ENCODE measurements around the gene HOXA10. TPM values are rescaled to one million over a fixed set of nuclear protein-coding genes. Genes with fewer than 3 reads are reported as not detected.

Gene HOXA10
- polyA plus RNA-seq, 10 donors, result 0.20 to 38.2 (median 9.7) TPM; not detected in 1

GRCh38 chr7:27181795-27182275 is 7.7 kb upstream of the HOXA10 start:
- peak in 1 of 3 donors; percentile 32 for DNase-seq

DNA sequence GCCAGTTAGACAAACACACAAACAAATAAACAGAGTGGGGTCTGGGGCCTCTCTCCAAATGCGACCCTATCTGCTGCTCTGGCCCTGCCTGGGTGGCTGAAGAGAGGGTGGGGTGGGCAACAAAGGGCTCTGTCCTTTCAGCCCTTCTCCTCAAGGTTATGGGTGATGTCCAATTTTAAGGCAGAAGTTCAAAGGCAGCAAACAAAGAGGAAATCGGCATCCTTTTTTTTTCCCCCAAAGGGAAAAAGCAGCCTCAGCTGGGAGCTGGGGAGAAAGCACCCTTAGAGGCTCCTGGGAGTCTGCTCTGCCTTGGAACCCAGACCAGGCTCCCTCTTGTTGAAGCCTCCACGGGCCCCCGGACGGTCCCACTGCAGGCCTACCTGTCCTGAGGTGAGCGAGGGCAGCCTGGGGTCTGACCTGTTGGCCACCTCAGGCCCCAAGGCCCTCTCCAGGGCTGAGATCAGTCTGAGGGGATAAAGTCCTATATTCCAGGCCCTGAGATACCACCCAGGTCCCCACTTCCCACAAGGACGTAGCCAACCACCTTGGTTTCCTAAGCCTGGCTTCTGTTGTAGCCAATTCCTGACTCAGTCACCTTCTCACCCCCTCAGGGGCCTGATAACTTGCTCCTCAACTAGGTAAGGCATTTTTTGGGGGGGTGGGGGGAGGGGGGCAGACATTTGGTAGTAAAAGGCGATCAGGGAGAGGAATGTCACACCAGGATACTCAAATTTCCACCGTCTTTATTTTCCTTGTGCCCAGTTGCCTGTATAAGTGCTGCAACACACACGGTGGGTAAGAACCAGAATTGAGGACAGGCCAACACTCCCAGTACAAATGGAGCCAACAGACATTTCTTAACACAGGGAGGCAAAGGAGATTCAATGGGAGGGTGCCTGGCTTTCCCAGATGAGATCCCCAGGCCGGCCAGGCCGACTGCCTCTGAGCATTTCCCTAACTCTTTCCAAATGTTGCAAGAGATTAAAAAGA is 6.6 kb upstream of the HOXA10 start:
- peak in 1 of 3 donors; percentile 36 for DNase-seq

DNA sequence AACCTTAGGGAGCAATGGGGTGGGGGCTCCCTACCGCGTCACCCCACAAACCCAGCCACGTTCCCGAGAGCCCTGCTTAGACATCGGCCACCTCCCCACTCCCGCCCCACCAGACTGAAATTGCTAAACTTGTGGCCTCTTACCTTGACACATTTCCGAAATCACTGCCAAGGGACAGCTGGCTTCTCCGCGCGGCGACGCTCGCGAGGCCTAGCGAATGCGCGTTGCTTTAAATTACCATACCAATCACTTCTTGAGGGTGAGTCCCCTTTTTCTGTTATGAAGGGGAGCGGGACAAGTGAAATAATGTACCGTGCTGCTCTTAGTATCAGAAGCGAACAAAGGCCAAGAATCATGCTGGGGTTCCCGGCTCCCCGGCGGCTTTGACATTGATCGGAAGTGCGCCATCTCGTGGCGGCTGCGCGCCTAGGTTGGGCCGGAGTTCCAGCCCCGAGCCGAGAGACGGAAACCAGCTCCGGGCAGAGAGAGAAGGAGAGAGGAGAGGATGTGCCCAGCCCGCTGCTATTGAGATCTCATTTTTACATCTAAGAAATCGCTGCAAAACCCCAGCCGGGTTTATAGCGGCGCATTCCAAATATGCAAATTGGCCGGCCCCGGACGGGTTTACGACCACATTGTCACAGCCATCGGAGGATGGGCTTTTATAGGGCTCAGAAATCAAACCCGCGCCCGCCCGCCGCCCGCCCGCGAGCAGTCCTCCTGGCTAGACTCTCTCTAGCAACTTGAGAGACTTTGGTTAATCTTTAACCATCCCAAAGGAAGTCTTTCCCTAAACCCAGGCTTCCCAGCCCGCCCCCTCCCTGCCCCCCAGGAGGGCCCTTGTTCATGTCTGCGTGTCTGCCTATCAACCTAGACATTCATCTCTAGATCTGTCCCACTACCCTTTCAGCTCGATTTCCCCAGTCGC is 5.6 kb upstream of the HOXA10 start:
- peak in 2 of 3 donors; percentile 87 to 96 for DNase-seq

DNA sequence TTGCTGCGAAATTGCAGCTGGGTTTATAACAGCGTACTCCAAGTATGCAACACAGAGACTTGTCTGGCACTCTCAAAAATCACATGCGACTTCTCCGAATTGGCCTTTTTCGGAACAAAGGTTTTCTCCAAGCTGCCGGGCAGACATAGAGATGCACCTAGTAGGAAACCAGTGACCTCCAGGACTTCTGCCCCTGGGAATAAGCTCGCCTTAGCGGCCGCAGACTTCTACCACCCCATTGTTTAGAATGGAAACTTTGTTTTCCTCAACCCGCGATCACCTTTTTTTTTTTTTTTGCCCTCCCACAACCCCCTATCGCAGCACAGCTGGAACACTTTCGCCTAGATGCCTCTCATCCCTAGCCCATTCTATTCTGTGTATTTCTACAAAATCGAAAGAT is 4.9 kb upstream of the HOXA10 start:
- DNase-seq, result no peak

DNA sequence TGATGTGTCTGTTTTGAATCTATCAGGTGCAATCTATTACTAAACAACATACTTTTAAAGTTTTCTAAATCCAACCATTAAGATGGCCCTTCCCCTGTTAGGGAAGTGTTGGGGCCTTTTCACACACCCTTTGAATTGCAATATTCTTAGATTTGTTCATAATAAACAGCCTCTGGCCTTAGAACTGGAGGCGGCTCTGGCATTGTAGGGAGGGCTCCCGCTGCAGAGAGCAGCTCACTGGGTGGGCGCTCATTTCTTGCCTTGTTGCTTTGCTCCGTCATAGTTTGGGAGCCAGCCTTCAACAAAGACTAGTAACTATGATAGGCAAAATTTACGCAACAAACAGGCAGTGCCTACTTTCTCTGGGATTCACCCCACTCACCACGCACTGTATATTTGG is 4.2 kb upstream of the HOXA10 start:
- peak in 1 of 3 donors; percentile 72 for DNase-seq

DNA sequence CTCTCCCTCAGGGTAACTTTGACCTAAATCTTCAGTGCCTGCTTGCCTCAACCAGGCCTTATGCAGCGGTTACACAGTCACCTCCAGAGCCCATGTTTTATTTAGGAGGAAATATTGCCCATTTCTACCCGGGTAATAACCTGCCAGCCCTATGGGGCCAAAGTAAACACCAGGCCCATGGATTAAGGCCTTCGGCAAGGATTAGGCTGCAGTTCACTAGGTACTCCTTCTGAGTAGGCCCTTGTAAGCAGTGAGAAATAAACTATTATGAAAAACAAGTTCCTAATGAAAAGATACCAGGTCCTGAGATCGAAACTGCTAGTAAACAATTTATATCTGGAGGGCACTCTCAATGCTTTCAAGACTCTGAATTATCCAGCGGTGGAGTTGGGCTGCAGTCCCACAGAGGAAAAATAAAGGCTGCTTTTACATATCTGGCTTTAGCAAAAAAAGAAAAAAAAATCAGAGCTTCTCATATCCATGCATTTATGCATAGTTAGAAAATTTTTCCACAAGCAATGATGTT is 3.7 kb upstream of the HOXA10 start:
- no peak for DNase-seq

DNA sequence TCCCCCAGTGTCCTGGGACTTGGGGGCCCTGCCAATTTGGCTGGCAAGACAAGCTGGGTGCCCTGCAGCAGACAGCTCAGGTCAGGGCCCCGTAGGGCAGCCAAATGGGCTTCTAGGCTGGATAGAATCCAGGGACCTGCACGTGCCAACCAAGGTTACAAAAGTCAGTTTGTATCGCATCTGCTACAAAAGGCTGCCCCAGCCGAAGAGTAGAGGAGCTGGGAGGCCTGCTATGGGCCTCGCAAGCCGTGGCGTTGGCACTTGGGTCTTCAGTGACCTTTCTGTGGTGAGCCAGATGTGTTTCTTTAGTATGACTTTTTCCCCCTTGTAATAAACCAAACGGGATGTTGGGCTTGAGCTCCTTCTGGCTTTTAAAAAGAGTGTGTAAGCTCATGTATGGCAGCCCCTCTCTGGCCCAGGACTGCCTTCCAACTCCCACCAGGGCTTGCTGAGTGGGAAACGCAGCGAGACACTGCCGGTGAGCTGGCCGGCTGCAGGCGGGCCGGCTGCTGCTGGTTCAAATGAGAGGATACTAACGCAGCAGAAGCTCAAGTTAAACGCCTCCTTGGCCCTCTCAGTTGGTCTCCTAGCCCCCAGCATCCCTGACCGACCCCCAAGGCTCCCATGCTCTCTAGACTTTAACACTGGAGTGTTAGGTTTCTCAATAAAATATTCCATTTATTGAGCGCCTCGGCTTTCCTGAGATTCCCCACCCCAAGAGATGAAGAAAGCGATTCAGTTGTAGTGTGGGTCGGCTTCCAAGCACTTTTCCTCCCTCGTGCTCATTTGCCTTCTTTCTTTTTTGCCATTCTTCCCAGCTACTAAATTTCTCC is 3.1 kb upstream of the HOXA10 start:
- DNase-seq, result peak in 1 of 3 donors; percentile 76

- DNase-seq, result no peak
Observed at GRCh38 chr7:27176524-27176845, 2.4 kb upstream of the HOXA10 start.

GRCh38 chr7:27175626-27176523 is 1.8 kb upstream of the HOXA10 start:
- DNase-seq, result peak in 1 of 3 donors; percentile 81

DNA sequence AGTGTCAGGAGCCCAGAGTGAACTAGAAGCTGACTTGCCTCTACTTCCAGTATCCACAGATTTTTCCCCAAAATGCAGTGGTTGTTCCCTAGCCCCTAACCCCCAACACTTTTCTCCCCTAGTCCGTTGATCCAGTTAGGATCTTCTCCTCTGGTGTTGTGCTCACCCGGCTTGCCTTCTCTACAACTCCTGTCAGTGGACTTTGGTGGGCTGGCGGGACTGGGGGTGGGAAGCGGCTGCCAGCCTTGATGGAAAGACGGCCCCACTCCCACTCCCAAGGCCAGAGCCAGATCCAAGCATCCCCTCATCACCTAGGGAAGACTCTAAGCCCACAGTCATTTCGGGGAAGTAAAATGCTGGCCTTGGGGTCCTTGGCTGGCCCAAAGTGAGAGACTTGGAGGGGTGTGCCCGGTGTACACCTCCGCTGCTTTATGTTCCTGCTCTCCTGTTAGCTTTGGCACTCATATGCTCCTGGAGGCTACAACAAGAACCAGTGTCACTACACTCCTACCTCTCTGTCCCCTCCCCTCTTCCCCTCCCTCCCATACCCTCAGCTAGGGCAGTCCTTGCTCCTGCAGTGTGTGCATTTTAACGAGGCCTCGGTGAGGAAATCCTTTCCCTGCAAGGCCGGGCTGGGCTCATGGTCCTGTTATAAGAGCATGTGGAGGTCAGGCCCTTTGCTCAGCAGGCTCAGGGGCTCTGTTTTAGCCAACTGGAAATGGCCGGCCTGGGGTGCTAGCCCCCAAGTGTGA is 930 bp upstream of the HOXA10 start:
- DNase-seq, result peak in 1 of 3 donors; percentile 80

DNA sequence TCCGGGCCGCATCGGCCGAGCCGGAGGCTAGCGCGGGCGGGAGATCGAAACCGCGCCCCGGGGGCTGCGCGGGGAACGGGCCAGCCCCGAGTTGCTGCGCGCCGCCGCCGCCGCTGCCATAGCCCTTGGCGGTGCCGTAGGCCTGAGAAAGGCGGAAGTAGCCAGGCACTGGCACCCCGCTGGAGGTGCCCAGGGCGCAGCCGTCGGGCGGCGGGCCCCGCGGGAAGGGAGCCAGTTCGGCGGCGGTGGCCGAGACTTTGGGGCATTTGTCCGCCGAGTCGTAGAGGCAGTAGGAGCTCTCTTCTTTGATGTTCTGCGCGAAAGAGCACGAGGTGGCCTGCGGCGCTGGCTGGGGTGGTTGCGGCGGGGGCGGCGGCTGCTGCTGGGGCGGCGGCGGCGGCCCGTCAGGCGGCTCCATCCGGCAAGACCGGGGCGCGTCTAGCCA is 587 bp downstream of the HOXA10 start:
- DNase-seq, result no peak

DNA sequence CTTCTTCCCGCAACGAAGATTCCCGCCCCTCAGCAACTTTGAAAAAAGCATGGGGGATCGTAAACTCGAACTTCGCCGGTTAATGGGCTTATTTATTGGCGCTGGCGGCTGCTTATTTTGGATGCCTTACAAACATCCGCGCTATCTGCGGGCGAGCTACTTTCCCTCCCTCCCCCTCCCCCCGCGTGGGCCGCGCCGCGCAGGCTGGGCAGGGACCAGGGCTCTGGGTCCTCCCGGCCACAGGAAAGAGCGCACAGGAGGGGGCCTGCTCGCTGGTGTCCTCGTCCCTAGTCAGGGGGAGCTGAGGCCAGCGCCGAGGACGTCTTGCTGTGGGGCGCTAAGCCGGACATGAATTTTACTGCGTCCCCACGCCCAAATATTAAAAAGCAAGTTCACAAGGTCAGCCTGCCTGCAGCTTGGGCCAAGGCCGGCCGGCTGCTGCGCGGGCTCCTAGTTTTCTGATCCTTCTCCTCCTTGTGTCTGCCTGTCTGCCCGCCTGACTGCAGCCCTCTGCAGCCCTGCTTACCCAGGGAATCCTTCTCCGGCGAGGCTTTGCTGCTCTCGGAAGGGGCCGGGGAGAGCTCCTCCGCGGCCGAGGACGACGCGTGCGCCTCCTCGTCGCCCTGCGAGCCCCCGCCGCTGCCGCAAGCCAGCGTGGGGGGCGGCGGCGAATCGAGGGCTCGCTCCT is 1.2 kb downstream of the HOXA10 start:
- peak in 1 of 3 donors; percentile 93 for DNase-seq

GRCh38 chr7:27172315-27172774 is 1.8 kb downstream of the HOXA10 start:
- DNase-seq, result peak in 1 of 3 donors; percentile 79

DNA sequence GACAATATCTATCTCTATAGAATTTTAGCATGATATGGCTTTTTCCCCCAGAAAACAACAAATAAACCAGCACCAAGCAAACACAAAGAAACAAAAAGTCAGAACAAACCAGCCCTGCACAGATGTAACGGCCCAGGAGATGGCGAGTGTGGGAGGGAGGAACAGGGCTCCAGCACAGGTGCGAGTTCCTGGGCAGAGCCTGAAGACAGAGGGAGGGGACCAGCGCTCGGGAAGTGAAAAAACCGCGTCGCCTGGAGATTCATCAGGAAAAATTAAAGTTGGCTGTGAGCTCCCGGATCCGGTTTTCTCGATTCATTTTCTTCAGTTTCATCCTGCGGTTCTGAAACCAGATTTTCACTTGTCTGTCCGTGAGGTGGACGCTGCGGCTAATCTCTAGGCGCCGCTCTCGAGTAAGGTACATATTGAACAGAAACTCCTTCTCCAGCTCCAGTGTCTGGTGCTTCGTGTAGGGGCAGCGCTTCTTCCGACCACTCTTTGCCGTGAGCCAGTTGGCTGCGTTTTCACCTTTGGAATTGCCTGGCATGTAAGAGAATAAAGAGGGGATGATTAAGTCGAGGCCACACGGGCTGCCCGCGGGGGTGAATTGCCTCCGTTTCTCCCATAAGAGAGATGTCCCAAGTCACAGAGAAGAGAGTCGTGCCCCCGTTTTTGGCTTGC is 2.3 kb downstream of the HOXA10 start:
- DNase-seq, result peak in 1 of 3 donors; percentile 85

GRCh38 chr7:27171325-27171636 is 2.8 kb downstream of the HOXA10 start:
- no peak for DNase-seq

DNA sequence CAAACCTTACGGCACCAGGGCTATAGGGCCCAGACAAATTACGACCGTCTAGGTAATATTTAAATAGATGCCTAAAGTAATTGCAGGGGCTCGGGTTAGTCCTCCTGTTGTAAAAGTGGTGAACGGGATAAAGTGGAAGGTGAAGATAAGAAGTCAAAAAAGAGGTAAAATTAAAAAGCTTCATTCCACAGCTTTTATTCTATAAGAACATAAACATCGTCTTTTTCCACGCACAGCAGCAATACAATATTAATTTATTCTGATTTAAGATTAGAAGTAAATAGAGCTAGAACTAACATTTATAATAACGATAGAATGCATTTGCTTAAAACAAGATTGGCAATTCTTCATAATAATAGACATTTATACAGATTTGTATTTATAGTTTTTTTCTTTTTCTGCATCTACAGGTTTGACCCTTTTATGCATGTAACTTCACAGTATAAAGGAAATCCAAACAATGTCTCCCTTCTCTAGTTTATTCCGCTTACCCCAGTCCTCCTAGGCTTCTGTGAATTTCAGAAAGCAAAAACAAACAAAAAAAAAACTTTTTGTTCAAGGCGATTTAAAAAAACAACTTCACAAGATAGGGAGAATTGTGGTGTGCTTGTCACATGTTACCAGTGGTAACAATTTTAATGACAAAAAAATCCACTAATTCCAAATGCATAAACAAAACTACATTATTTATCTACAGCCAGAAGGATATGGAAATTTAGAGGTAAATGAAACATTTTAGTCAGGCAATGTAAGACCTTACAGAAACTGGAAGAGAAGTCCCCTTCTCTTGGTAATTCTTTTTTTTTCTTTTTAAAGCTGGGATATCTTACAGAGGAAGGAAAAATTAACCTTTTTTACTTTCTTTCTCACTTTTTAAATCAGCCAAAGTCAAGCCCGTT is 3.4 kb downstream of the HOXA10 start:
- peak in 1 of 3 donors; percentile 68 for DNase-seq
